ENCODE measurements around the gene VWA5B1.

- TF ChIP-seq EZH2 (IDR thresholded peaks at IDR 0.05; ENCODE audit: low read length, unreplicated experiment) (no peak), CTCF (conservative IDR thresholded peaks at IDR 0.05; ENCODE audit: low read depth, low read length) (no peak), EZH2phosphoT487 (IDR thresholded peaks at IDR 0.05; ENCODE audit: borderline replicate concordance, low read length) (no peak)
Measured at GRCh38 chr1:20359451-20360330, 69.0 kb downstream of the VWA5B1 start.

All from PC-3 (cell line).